ENCODE results near the gene GUCY2C.

GUCY2C gene

GRCh38 chr12:14628771-14629170 is 67.6 kb downstream of the GUCY2C start:
- DNase-seq (ENCODE audit: low spot score) = peak; percentile 70

GRCh38 chr12:14621826-14622225 is 74.6 kb downstream of the GUCY2C start:
- DNase-seq (ENCODE audit: low spot score) = no peak

- no peak for DNase-seq (ENCODE audit: low spot score)
These were observed 76.5 kb downstream of the GUCY2C start for GRCh38 chr12:14619741-14620501.

- DNase-seq (ENCODE audit: low spot score) = peak; percentile 32
These were observed 77.4 kb downstream of the GUCY2C start for GRCh38 chr12:14618983-14619382.

- no peak for DNase-seq (ENCODE audit: low spot score)
These were observed 81.7 kb downstream of the GUCY2C start for GRCh38 chr12:14614704-14615121.

- no peak for DNase-seq (ENCODE audit: low spot score)
These were observed 82.7 kb downstream of the GUCY2C start for GRCh38 chr12:14613718-14614117.

- no peak for DNase-seq (ENCODE audit: low spot score)
These were observed 83.4 kb downstream of the GUCY2C start for GRCh38 chr12:14612898-14613445.

- DNase-seq (ENCODE audit: low spot score) = no peak
These were observed 84.1 kb downstream of the GUCY2C start for GRCh38 chr12:14612250-14612649.

GRCh38 chr12:14611640-14612203 is 84.7 kb downstream of the GUCY2C start:
- no peak for DNase-seq (ENCODE audit: low spot score)

GRCh38 chr12:14607568-14607967 is 88.8 kb downstream of the GUCY2C start:
- no peak for DNase-seq (ENCODE audit: low spot score)

GRCh38 chr12:14605401-14605989 is 90.9 kb downstream of the GUCY2C start:
- DNase-seq (ENCODE audit: low spot score) = no peak

GRCh38 chr12:14601692-14602478 is 94.5 kb downstream of the GUCY2C start:
- DNase-seq (ENCODE audit: low spot score) = no peak

- DNase-seq (ENCODE audit: low spot score) = no peak
These were observed 98.9 kb downstream of the GUCY2C start for GRCh38 chr12:14597480-14597879.

- DNase-seq (ENCODE audit: low spot score) = no peak
These were observed 104.7 kb downstream of the GUCY2C start for GRCh38 chr12:14591719-14592118.

- peak; percentile 59 for DNase-seq (ENCODE audit: low spot score)
These were observed 107.0 kb downstream of the GUCY2C start for GRCh38 chr12:14589169-14590004.

- no peak for DNase-seq (ENCODE audit: low spot score)
These were observed 107.8 kb downstream of the GUCY2C start for GRCh38 chr12:14588571-14588970.

- DNase-seq (ENCODE audit: low spot score) = no peak
These were observed 117.8 kb downstream of the GUCY2C start for GRCh38 chr12:14578646-14579045.

GRCh38 chr12:14577344-14577743 is 119.1 kb downstream of the GUCY2C start:
- no peak for DNase-seq (ENCODE audit: low spot score)

GRCh38 chr12:14576896-14577295 is 119.5 kb downstream of the GUCY2C start:
- no peak for DNase-seq (ENCODE audit: low spot score)

GRCh38 chr12:14575585-14575984 is 120.8 kb downstream of the GUCY2C start:
- no peak for DNase-seq (ENCODE audit: low spot score)

GRCh38 chr12:14573118-14573517 is 123.3 kb downstream of the GUCY2C start:
- no peak for DNase-seq (ENCODE audit: low spot score)

Data from SK-N-DZ (cell line).